ENCODE measurements around the gene HIPK2. TPM values are rescaled to one million over a fixed set of nuclear protein-coding genes. Genes with fewer than 3 reads are reported as not detected.

The HIPK2 gene
- total RNA-seq, 1 experiment from 2014 or later, result 30.7 TPM

DNA sequence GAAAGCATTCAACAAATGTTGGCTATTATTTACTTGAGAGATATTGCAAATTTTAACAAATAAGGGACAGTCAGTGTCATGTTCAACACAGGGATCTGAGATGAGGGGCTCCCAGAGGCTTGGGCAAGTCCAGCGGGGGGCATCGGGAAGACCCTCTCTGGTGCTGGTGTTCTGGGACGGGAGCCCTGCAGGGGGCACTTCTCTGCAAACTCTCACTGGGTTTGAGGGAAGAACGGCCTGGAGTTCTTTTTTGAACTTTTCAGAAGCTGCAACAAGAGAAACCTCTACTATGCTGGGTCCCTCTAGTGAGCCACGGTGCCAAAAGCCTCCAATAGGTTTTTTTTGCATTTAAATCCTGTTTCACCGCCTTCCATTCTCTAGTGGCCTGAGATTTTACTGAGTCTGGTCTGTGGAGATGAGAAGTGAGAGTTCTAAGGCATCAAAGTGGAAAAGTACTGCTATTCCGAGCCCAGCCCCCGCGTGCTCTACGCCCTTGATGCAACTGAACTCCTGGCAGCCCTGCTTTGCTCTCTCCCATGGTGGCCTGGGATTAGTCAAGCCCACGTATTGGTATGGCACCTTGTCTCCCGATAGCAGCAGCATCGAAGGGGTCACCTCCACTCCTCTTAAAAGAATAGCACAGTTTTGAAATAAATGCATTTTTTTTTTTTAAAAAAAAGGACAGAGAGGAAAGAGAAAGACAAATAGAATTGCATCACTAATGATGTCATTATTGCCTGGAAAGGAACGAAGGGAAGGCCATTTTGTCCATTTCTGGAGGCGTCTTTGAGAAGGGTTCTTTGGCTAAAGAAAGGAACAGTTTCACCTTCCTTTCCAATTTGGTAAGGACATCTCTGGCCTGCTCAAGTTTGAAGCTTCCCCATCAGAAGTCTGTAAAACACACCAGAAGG, 210.8 kb downstream of the HIPK2 start:
- BruUV-seq (replicated peaks), result no TSS peak
- Histone ChIP-seq H3K4me1 (ENCODE audit: insufficient read depth, low read length, poor library complexity, severe bottlenecking) (no peaks in the 10 kb centered on the region), H3K27ac (ENCODE audit: low read depth, low read length, poor library complexity, severe bottlenecking) (no peak overlapping the region), H3K27me3 (replicated peaks; ENCODE audit: insufficient read depth, low read depth, low read length, poor library complexity) (no peaks in the 10 kb centered on the region), H3K4me3 (ENCODE audit: low read depth, low read length, poor library complexity, severe bottlenecking) (no peak overlapping the region), H3K9me3 (ENCODE audit: low read depth, low read length, poor library complexity, severe bottlenecking) (no peaks in the 10 kb centered on the region), H3K36me3 (ENCODE audit: insufficient read depth, low read length, poor library complexity, severe bottlenecking) (no peaks in the 10 kb centered on the region)
- intact Hi-C loops (cut with micrococcal nuclease; ENCODE audit: unreplicated experiment), result no loop called here
- CTCF ChIA-PET, result no interaction called here
- POLR2A ChIA-PET (ENCODE audit: low non-redundant PET), result no interaction called here
- no peak for TF ChIP-seq EZH2 (IDR thresholded peaks at IDR 0.05; ENCODE audit: borderline replicate concordance, low read depth, low read length, poor library complexity, severe bottlenecking)
- TF ChIP-seq, protein P1, sequence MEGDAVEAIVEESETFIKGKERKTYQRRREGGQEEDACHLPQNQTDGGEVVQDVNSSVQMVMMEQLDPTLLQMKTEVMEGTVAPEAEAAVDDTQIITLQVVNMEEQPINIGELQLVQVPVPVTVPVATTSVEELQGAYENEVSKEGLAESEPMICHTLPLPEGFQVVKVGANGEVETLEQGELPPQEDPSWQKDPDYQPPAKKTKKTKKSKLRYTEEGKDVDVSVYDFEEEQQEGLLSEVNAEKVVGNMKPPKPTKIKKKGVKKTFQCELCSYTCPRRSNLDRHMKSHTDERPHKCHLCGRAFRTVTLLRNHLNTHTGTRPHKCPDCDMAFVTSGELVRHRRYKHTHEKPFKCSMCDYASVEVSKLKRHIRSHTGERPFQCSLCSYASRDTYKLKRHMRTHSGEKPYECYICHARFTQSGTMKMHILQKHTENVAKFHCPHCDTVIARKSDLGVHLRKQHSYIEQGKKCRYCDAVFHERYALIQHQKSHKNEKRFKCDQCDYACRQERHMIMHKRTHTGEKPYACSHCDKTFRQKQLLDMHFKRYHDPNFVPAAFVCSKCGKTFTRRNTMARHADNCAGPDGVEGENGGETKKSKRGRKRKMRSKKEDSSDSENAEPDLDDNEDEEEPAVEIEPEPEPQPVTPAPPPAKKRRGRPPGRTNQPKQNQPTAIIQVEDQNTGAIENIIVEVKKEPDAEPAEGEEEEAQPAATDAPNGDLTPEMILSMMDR (conservative IDR thresholded peaks at IDR 0.05; ENCODE audit: low read depth, low read length), result no peak
- no peak for DNase-seq (ENCODE audit: low spot score)

DNA sequence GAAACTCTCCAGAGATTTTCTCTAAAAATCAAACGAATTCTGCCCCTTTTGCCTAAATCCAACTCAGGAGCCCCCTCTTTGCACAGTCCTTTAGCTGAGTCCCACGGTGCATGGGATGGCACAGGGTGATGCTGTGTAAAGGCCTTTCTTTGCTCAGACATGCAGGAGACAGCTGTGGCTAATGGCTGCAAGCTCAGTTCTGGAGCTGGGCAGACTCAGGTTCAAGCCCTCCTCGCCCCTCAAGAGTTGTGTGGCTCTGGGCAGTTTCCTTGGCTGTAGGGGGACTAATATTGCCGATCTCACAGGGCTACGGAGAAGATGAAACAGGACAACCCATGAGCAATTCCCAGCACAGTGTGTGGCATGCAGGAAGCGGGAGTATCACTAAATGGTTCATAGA, 211.7 kb downstream of the HIPK2 start:
- no peaks in the 10 kb centered on the region for H3K9me3 ChIP-seq (ENCODE audit: low read depth, low read length, poor library complexity, severe bottlenecking)
- H3K4me3 ChIP-seq (ENCODE audit: low read depth, low read length, poor library complexity, severe bottlenecking), result no peak overlapping the region
- H3K36me3 ChIP-seq (ENCODE audit: insufficient read depth, low read length, poor library complexity, severe bottlenecking), result no peaks in the 10 kb centered on the region
- POLR2A ChIA-PET (ENCODE audit: low non-redundant PET), result no interaction called here
- CTCF ChIA-PET, result no interaction called here
- BruUV-seq (replicated peaks), result no TSS peak
- no peaks in the 10 kb centered on the region for H3K4me1 ChIP-seq (ENCODE audit: insufficient read depth, low read length, poor library complexity, severe bottlenecking)
- intact Hi-C loops (cut with micrococcal nuclease; ENCODE audit: unreplicated experiment), result no loop called here
- no peak overlapping the region for H3K27ac ChIP-seq (ENCODE audit: low read depth, low read length, poor library complexity, severe bottlenecking)
- TF ChIP-seq, protein P1 (conservative IDR thresholded peaks at IDR 0.05; ENCODE audit: low read depth, low read length), result no peak
- TF ChIP-seq EZH2 (IDR thresholded peaks at IDR 0.05; ENCODE audit: borderline replicate concordance, low read depth, low read length, poor library complexity, severe bottlenecking), result no peak
- no peaks in the 10 kb centered on the region for H3K27me3 ChIP-seq (replicated peaks; ENCODE audit: insufficient read depth, low read depth, low read length, poor library complexity)
- DNase-seq (ENCODE audit: low spot score), result no peak

DNA sequence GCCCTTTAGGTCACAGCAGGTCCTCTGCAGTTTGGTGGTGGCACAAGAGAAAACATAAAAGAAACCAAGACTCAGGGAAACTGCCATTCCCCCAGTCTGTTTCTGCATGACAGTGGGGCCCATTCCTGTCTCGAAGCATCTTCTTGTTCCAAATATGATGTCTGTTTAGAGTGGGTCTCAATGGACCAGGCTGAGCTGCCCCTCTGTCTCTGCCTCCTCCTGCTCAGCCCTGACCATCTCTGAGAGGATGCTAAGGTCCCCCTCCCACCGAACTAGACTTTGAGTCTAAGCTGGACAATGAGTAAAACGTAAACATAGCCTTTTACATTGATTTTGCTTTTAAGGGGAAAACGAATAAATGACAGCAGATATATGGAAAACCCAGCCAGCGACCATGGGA, 213.9 kb downstream of the HIPK2 start:
- Histone ChIP-seq H3K4me1 (ENCODE audit: insufficient read depth, low read length, poor library complexity, severe bottlenecking) (no peaks in the 10 kb centered on the region), H3K27ac (ENCODE audit: low read depth, low read length, poor library complexity, severe bottlenecking) (no peak overlapping the region), H3K4me3 (ENCODE audit: low read depth, low read length, poor library complexity, severe bottlenecking) (no peak overlapping the region), H3K27me3 (replicated peaks; ENCODE audit: insufficient read depth, low read depth, low read length, poor library complexity) (no peaks in the 10 kb centered on the region), H3K9me3 (ENCODE audit: low read depth, low read length, poor library complexity, severe bottlenecking) (no peaks in the 10 kb centered on the region), H3K36me3 (ENCODE audit: insufficient read depth, low read length, poor library complexity, severe bottlenecking) (no peaks in the 10 kb centered on the region)
- TF ChIP-seq, protein P1 (conservative IDR thresholded peaks at IDR 0.05; ENCODE audit: low read depth, low read length), result no peak
- no peak for TF ChIP-seq EZH2 (IDR thresholded peaks at IDR 0.05; ENCODE audit: borderline replicate concordance, low read depth, low read length, poor library complexity, severe bottlenecking)
- BruUV-seq (replicated peaks), result no TSS peak
- POLR2A ChIA-PET (ENCODE audit: low non-redundant PET), result no interaction called here
- CTCF ChIA-PET, result no interaction called here
- intact Hi-C loops (cut with micrococcal nuclease; ENCODE audit: unreplicated experiment), result no loop called here
- no peak for DNase-seq (ENCODE audit: low spot score)
